Measurements from ENCODE around the gene PXDN. TPM values are rescaled to one million over a fixed set of nuclear protein-coding genes. Genes with fewer than 3 reads are reported as not detected.

PXDN gene
- total and polyA plus RNA-seq, 4 donors = 10.6 to 109 (median 81.7) TPM

- Histone ChIP-seq H3K36me3 (ENCODE audit: control insufficient read depth in 1 of 2, insufficient read depth in 2 of 2, low read length in 1 of 2) (no peaks in the 10 kb centered on the region), H3K4me3 (ENCODE audit: low read length in 2 of 2) (no peak overlapping the region), H3K27ac (ENCODE audit: low read depth in 1 of 2, low read length in 2 of 2) (no peak overlapping the region), H3K27me3 (ENCODE audit: control insufficient read depth in 1 of 2, insufficient read depth in 2 of 2, low read length in 1 of 2) (no peaks in the 10 kb centered on the region), H3K9me3 (ENCODE audit: control insufficient read depth, low read length) (no peaks in the 10 kb centered on the region), H3K4me1 (ENCODE audit: control insufficient read depth in 1 of 2, insufficient read depth in 2 of 2, low read length in 2 of 2) (no peaks in the 10 kb centered on the region)
- ATAC-seq (ENCODE audit: low FRiP score) = no peak
- 86 to 93% methylated on average over 7 of the region's 7 CpGs for WGBS, 2 donors
- intact Hi-C loops (cut with DNase I) = no loop called here
- peak in 1 of 2 donors; percentile 34 for DNase-seq
These were observed 136.9 kb downstream of the PXDN start for GRCh38 chr2:1607236-1607920.

- Histone ChIP-seq H3K9me3 (ENCODE audit: control insufficient read depth, low read length) (no peaks in the 10 kb centered on the region), H3K27me3 (ENCODE audit: control insufficient read depth in 1 of 2, insufficient read depth in 2 of 2, low read length in 1 of 2) (no peaks in the 10 kb centered on the region), H3K4me1 (ENCODE audit: control insufficient read depth in 1 of 2, insufficient read depth in 2 of 2, low read length in 2 of 2) (no peaks in the 10 kb centered on the region), H3K4me3 (ENCODE audit: low read length in 2 of 2) (no peak overlapping the region), H3K27ac (ENCODE audit: low read depth in 1 of 2, low read length in 2 of 2) (no peak overlapping the region), H3K36me3 (ENCODE audit: control insufficient read depth in 1 of 2, insufficient read depth in 2 of 2, low read length in 1 of 2) (no peaks in the 10 kb centered on the region)
- ATAC-seq (ENCODE audit: low FRiP score) (no peak), DNase-seq (peak in 1 of 2 donors; percentile 24)
- 87% methylated on average over 15 of the region's 15 CpGs for WGBS, 2 donors
- intact Hi-C loops (cut with DNase I) = no loop called here
These were observed 137.7 kb downstream of the PXDN start for GRCh38 chr2:1606421-1607235.

- intact Hi-C loops (cut with DNase I) = no loop called here
These were observed 138.3 kb downstream of the PXDN start for GRCh38 chr2:1606046-1606400.

GRCh38 chr2:1605102-1606045, 138.9 kb downstream of the PXDN start:
- H3K36me3 ChIP-seq (ENCODE audit: control insufficient read depth in 1 of 2, insufficient read depth in 2 of 2, low read length in 1 of 2) = no peaks in the 10 kb centered on the region
- no peaks in the 10 kb centered on the region for H3K4me1 ChIP-seq (ENCODE audit: control insufficient read depth in 1 of 2, insufficient read depth in 2 of 2, low read length in 2 of 2)
- intact Hi-C loops (cut with DNase I) = no loop called here
- peak; percentile 44 for ATAC-seq (ENCODE audit: low FRiP score)
- WGBS, 2 donors = 80 to 84% methylated on average over 32 of the region's 32 CpGs
- H3K27ac ChIP-seq (ENCODE audit: low read depth in 1 of 2, low read length in 2 of 2) = no peak overlapping the region
- H3K9me3 ChIP-seq (ENCODE audit: control insufficient read depth, low read length) = no peaks in the 10 kb centered on the region
- H3K4me3 ChIP-seq (ENCODE audit: low read length in 2 of 2) = no peak overlapping the region
- DNase-seq = peak in 1 of 2 donors; percentile 56
- no peaks in the 10 kb centered on the region for H3K27me3 ChIP-seq (ENCODE audit: control insufficient read depth in 1 of 2, insufficient read depth in 2 of 2, low read length in 1 of 2)

More at GRCh38 chr2:1606046-1606400, 138.3 kb downstream of the PXDN start:
- 91 to 93% methylated on average over 14 of the region's 14 CpGs for WGBS, 2 donors
- Histone ChIP-seq H3K27me3 (ENCODE audit: control insufficient read depth in 1 of 2, insufficient read depth in 2 of 2, low read length in 1 of 2) (no peaks in the 10 kb centered on the region), H3K27ac (ENCODE audit: low read depth in 1 of 2, low read length in 2 of 2) (no peak overlapping the region), H3K9me3 (ENCODE audit: control insufficient read depth, low read length) (no peaks in the 10 kb centered on the region), H3K4me3 (ENCODE audit: low read length in 2 of 2) (no peak overlapping the region), H3K4me1 (ENCODE audit: control insufficient read depth in 1 of 2, insufficient read depth in 2 of 2, low read length in 2 of 2) (no peaks in the 10 kb centered on the region), H3K36me3 (ENCODE audit: control insufficient read depth in 1 of 2, insufficient read depth in 2 of 2, low read length in 1 of 2) (no peaks in the 10 kb centered on the region)
- DNase-seq (peak in 1 of 2 donors; percentile 40), ATAC-seq (ENCODE audit: low FRiP score) (no peak)

GRCh38 chr2:1603521-1603920, 140.8 kb downstream of the PXDN start:
- Histone ChIP-seq H3K4me3 (ENCODE audit: low read length in 2 of 2) (no peak overlapping the region), H3K4me1 (ENCODE audit: control insufficient read depth in 1 of 2, insufficient read depth in 2 of 2, low read length in 2 of 2) (no peaks in the 10 kb centered on the region), H3K27ac (ENCODE audit: low read depth in 1 of 2, low read length in 2 of 2) (no peak overlapping the region), H3K27me3 (ENCODE audit: control insufficient read depth in 1 of 2, insufficient read depth in 2 of 2, low read length in 1 of 2) (no peaks in the 10 kb centered on the region), H3K9me3 (ENCODE audit: control insufficient read depth, low read length) (no peaks in the 10 kb centered on the region), H3K36me3 (ENCODE audit: control insufficient read depth in 1 of 2, insufficient read depth in 2 of 2, low read length in 1 of 2) (no peaks in the 10 kb centered on the region)
- ATAC-seq (ENCODE audit: low FRiP score) (no peak), DNase-seq (no peak)
- intact Hi-C loops (cut with DNase I) = no loop called here
- WGBS, 2 donors = 94% methylated on average over 15 of the region's 15 CpGs

GRCh38 chr2:1603059-1603458, 141.3 kb downstream of the PXDN start:
- intact Hi-C loops (cut with DNase I) = no loop called here
- no peak for DNase-seq
- no peaks in the 10 kb centered on the region for H3K4me1 ChIP-seq (ENCODE audit: control insufficient read depth in 1 of 2, insufficient read depth in 2 of 2, low read length in 2 of 2)
- no peaks in the 10 kb centered on the region for H3K27me3 ChIP-seq (ENCODE audit: control insufficient read depth in 1 of 2, insufficient read depth in 2 of 2, low read length in 1 of 2)
- no peak for ATAC-seq (ENCODE audit: low FRiP score)
- H3K36me3 ChIP-seq (ENCODE audit: control insufficient read depth in 1 of 2, insufficient read depth in 2 of 2, low read length in 1 of 2) = no peaks in the 10 kb centered on the region
- H3K27ac ChIP-seq (ENCODE audit: low read depth in 1 of 2, low read length in 2 of 2) = no peak overlapping the region
- WGBS, 2 donors = 96% methylated on average over 15 of the region's 15 CpGs
- no peak overlapping the region for H3K4me3 ChIP-seq (ENCODE audit: low read length in 2 of 2)
- H3K9me3 ChIP-seq (ENCODE audit: control insufficient read depth, low read length) = no peaks in the 10 kb centered on the region

GRCh38 chr2:1602278-1603010, 141.9 kb downstream of the PXDN start:
- no peaks in the 10 kb centered on the region for H3K9me3 ChIP-seq (ENCODE audit: control insufficient read depth, low read length)
- no peaks in the 10 kb centered on the region for H3K27me3 ChIP-seq (ENCODE audit: control insufficient read depth in 1 of 2, insufficient read depth in 2 of 2, low read length in 1 of 2)
- H3K4me1 ChIP-seq (ENCODE audit: control insufficient read depth in 1 of 2, insufficient read depth in 2 of 2, low read length in 2 of 2) = no peaks in the 10 kb centered on the region
- ATAC-seq (ENCODE audit: low FRiP score) (no peak), DNase-seq (no peak)
- no peaks in the 10 kb centered on the region for H3K36me3 ChIP-seq (ENCODE audit: control insufficient read depth in 1 of 2, insufficient read depth in 2 of 2, low read length in 1 of 2)
- no peak overlapping the region for H3K27ac ChIP-seq (ENCODE audit: low read depth in 1 of 2, low read length in 2 of 2)
- 96% methylated on average over 15 of the region's 15 CpGs for WGBS, 2 donors
- intact Hi-C loops (cut with DNase I) = no loop called here
- H3K4me3 ChIP-seq (ENCODE audit: low read length in 2 of 2) = no peak overlapping the region
